ENCODE measurements around the gene PJA2. TPM values are rescaled to one million over a fixed set of nuclear protein-coding genes. Genes with fewer than 3 reads are reported as not detected.

Gene PJA2
- polyA plus RNA-seq, 1 donor from 2014 or later = 142 TPM

GRCh38 chr5:109313127-109313526 is 96.6 kb downstream of the PJA2 start:
- no peaks in the 10 kb centered on the region for H4K20me1 ChIP-seq (ENCODE audit: insufficient read depth)
- no peaks in the 10 kb centered on the region for H3K79me2 ChIP-seq (replicated peaks; ENCODE audit: insufficient read depth, low read length)
- no peaks in the 10 kb centered on the region for H3F3A ChIP-seq (ENCODE audit: insufficient read depth, low read length, poor library complexity, severe bottlenecking)
- no peak for TF ChIP-seq EP300 (conservative IDR thresholded peaks at IDR 0.05; ENCODE audit: poor library complexity, severe bottlenecking)
- TF ChIP-seq, protein P1, sequence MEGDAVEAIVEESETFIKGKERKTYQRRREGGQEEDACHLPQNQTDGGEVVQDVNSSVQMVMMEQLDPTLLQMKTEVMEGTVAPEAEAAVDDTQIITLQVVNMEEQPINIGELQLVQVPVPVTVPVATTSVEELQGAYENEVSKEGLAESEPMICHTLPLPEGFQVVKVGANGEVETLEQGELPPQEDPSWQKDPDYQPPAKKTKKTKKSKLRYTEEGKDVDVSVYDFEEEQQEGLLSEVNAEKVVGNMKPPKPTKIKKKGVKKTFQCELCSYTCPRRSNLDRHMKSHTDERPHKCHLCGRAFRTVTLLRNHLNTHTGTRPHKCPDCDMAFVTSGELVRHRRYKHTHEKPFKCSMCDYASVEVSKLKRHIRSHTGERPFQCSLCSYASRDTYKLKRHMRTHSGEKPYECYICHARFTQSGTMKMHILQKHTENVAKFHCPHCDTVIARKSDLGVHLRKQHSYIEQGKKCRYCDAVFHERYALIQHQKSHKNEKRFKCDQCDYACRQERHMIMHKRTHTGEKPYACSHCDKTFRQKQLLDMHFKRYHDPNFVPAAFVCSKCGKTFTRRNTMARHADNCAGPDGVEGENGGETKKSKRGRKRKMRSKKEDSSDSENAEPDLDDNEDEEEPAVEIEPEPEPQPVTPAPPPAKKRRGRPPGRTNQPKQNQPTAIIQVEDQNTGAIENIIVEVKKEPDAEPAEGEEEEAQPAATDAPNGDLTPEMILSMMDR (IDR thresholded peaks at IDR 0.05; ENCODE audit: poor library complexity, severe bottlenecking) = no peak
- TF ChIP-seq POLR2AphosphoS5 (IDR thresholded peaks at IDR 0.05) = no peak
- no peak for TF ChIP-seq RAD21 (conservative IDR thresholded peaks at IDR 0.05)
- TF ChIP-seq EZH2 (IDR thresholded peaks at IDR 0.05; ENCODE audit: borderline replicate concordance, insufficient read depth, low read length, poor library complexity, severe bottlenecking) = no peak
- no peak for TF ChIP-seq MXI1 (conservative IDR thresholded peaks at IDR 0.05; ENCODE audit: poor library complexity, severe bottlenecking)
- TF ChIP-seq TAF1 (IDR thresholded peaks at IDR 0.05; ENCODE audit: low read depth) = no peak
- no peak for TF ChIP-seq SMC3 (conservative IDR thresholded peaks at IDR 0.05; ENCODE audit: poor library complexity)
- TF ChIP-seq REST (IDR thresholded peaks at IDR 0.05; ENCODE audit: borderline replicate concordance) = no peak
- no peak overlapping the region for H3K27ac ChIP-seq (ENCODE audit: low read length)
- H3K36me3 ChIP-seq (ENCODE audit: insufficient read depth, low read length) = no peaks in the 10 kb centered on the region
- no peak overlapping the region for H3K4me3 ChIP-seq (ENCODE audit: low read length)
- H2AFZ ChIP-seq (ENCODE audit: low read depth, low read length) = no peak overlapping the region
- no peaks in the 10 kb centered on the region for H3K9me3 ChIP-seq (ENCODE audit: low read length)
- no peak overlapping the region for H3K4me2 ChIP-seq (ENCODE audit: low read length)
- no peak overlapping the region for H3K9ac ChIP-seq (ENCODE audit: low read length)
- H3K27me3 ChIP-seq (ENCODE audit: insufficient read depth, low read depth, low read length) = no peaks in the 10 kb centered on the region
- H3K9me2 ChIP-seq (ENCODE audit: insufficient read depth, low read length) = no peaks in the 10 kb centered on the region

DNA sequence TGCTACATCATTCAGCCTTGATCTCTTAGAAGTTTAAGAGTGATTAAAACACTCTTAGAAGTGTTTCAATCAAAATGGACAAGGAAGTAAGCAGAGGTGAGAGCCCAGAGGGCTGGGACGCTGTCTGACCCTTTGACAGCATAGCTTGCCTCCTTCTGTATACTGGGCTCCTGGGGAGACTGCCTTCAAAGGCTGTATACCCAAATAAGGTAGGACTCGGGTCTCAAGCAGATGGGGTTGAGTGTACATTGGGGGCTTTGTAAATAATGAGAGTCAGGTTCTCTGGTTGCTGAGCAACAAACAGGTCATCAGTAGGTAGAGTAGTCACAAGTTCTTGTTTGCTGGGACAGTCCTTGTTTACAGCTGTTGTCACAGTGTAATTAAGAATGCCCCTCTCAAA is 97.1 kb downstream of the PJA2 start:
- Histone ChIP-seq H3K27me3 (ENCODE audit: insufficient read depth, low read depth, low read length) (no peaks in the 10 kb centered on the region), H3K9me3 (ENCODE audit: low read length) (no peaks in the 10 kb centered on the region), H3K27ac (ENCODE audit: low read length) (no peak overlapping the region), H3K36me3 (ENCODE audit: insufficient read depth, low read length) (no peaks in the 10 kb centered on the region), H2AFZ (ENCODE audit: low read depth, low read length) (no peak overlapping the region), H3K4me3 (ENCODE audit: low read length) (no peak overlapping the region), H3F3A (ENCODE audit: insufficient read depth, low read length, poor library complexity, severe bottlenecking) (no peaks in the 10 kb centered on the region), H3K4me2 (ENCODE audit: low read length) (no peak overlapping the region), H3K9ac (ENCODE audit: low read length) (no peak overlapping the region), H3K9me2 (ENCODE audit: insufficient read depth, low read length) (no peaks in the 10 kb centered on the region), H3K79me2 (replicated peaks; ENCODE audit: insufficient read depth, low read length) (no peaks in the 10 kb centered on the region), H4K20me1 (ENCODE audit: insufficient read depth) (no peaks in the 10 kb centered on the region)
- TF ChIP-seq TAF1 (IDR thresholded peaks at IDR 0.05; ENCODE audit: low read depth) (no peak), REST (IDR thresholded peaks at IDR 0.05; ENCODE audit: borderline replicate concordance) (no peak)
- TF ChIP-seq, protein P1 (IDR thresholded peaks at IDR 0.05; ENCODE audit: poor library complexity, severe bottlenecking) = no peak
